ENCODE data around the gene SLC29A4. TPM values are rescaled to one million over a fixed set of nuclear protein-coding genes. Genes with fewer than 3 reads are reported as not detected.
A peak's percentile ranks its signal among the peaks of the same experiment; 100 is the strongest.
"Not testable (repeated sequence)": the region's sequence is repeated elsewhere in the genome, so short reads cannot be mapped to it uniquely, and the experiment has no call there.

SLC29A4 gene
- total RNA-seq, 1 donor from 2014 or later, result 9.7 TPM

- H3K4me3 Mint-ChIP-seq (ENCODE audit: unreplicated experiment), result no peak overlapping the region
- H3K4me1 Mint-ChIP-seq (ENCODE audit: low read depth), result no peaks in the 10 kb centered on the region
- no peak overlapping the region for H3K27ac Mint-ChIP-seq (ENCODE audit: unreplicated experiment)
- peaks cover 41% of the 10 kb centered on the region for H3K36me3 Mint-ChIP-seq (ENCODE audit: low read depth)
- peaks cover 9% of the 10 kb centered on the region for H3K9me3 Mint-ChIP-seq (ENCODE audit: low read depth)
- no peaks in the 10 kb centered on the region for H3K27me3 Mint-ChIP-seq (ENCODE audit: low read depth)
- TF ChIP-seq CTCF (IDR thresholded peaks at IDR 0.05), result no peak
- no peak for DNase-seq (ENCODE audit: low spot score)
These were observed 32.1 kb downstream of the SLC29A4 start for GRCh38 chr7:5314864-5315263.

GRCh38 chr7:5315761-5316160 is 33.0 kb downstream of the SLC29A4 start:
- no peak for DNase-seq (ENCODE audit: low spot score)
- no peaks in the 10 kb centered on the region for H3K27me3 Mint-ChIP-seq (ENCODE audit: low read depth)
- H3K4me3 Mint-ChIP-seq (ENCODE audit: unreplicated experiment), result no peak overlapping the region
- peaks cover 9% of the 10 kb centered on the region for H3K9me3 Mint-ChIP-seq (ENCODE audit: low read depth)
- no peak overlapping the region for H3K27ac Mint-ChIP-seq (ENCODE audit: unreplicated experiment)
- TF ChIP-seq CTCF (IDR thresholded peaks at IDR 0.05), result no peak
- peaks cover 46% of the 10 kb centered on the region for H3K36me3 Mint-ChIP-seq (ENCODE audit: low read depth)
- H3K4me1 Mint-ChIP-seq (ENCODE audit: low read depth), result no peaks in the 10 kb centered on the region

GRCh38 chr7:5318613-5319012 is 35.9 kb downstream of the SLC29A4 start:
- H3K4me1 Mint-ChIP-seq (ENCODE audit: low read depth), result not testable (repeated sequence)
- H3K36me3 Mint-ChIP-seq (ENCODE audit: low read depth), result peaks cover 44% of the 10 kb centered on the region

GRCh38 chr7:5320391-5320790 is 37.6 kb downstream of the SLC29A4 start:
- DNase-seq (ENCODE audit: low spot score), result no peak
- no peak for TF ChIP-seq CTCF (IDR thresholded peaks at IDR 0.05)
- Mint-ChIP-seq H3K27ac (ENCODE audit: unreplicated experiment) (no peak overlapping the region), H3K9me3 (ENCODE audit: low read depth) (peaks cover 9% of the 10 kb centered on the region), H3K27me3 (ENCODE audit: low read depth) (no peaks in the 10 kb centered on the region), H3K4me1 (ENCODE audit: low read depth) (no peaks in the 10 kb centered on the region), H3K4me3 (ENCODE audit: unreplicated experiment) (no peak overlapping the region), H3K36me3 (ENCODE audit: low read depth) (peaks cover 44% of the 10 kb centered on the region)

More at GRCh38 chr7:5318613-5319012, 35.9 kb downstream of the SLC29A4 start:
- not testable (repeated sequence) for DNase-seq (ENCODE audit: low spot score); H3K4me3 Mint-ChIP-seq (ENCODE audit: unreplicated experiment); H3K9me3 Mint-ChIP-seq (ENCODE audit: low read depth); H3K27me3 Mint-ChIP-seq (ENCODE audit: low read depth); H3K27ac Mint-ChIP-seq (ENCODE audit: unreplicated experiment)

GRCh38 chr7:5320802-5321396 is 38.2 kb downstream of the SLC29A4 start:
- DNase-seq (ENCODE audit: low spot score), result no peak
- Mint-ChIP-seq H3K4me3 (ENCODE audit: unreplicated experiment) (no peak overlapping the region), H3K36me3 (ENCODE audit: low read depth) (peaks cover 40% of the 10 kb centered on the region), H3K9me3 (ENCODE audit: low read depth) (peaks cover 9% of the 10 kb centered on the region), H3K4me1 (ENCODE audit: low read depth) (no peaks in the 10 kb centered on the region), H3K27me3 (ENCODE audit: low read depth) (no peaks in the 10 kb centered on the region), H3K27ac (ENCODE audit: unreplicated experiment) (peak overlapping the region; percentile 45)
- no peak for TF ChIP-seq CTCF (IDR thresholded peaks at IDR 0.05)

Measured in chondrocyte (in vitro differentiated cells).